ENCODE measurements around the gene ZNF256. TPM values are rescaled to one million over a fixed set of nuclear protein-coding genes. Genes with fewer than 3 reads are reported as not detected.

ZNF256 gene
- total RNA-seq (1 to 10 TPM; 1.6 to 3.7 (median 2.3) TPM), polyA plus RNA-seq (1 to 10 TPM; 1.9 to 2.5 (median 2.1) TPM)
- long read RNA-seq, donor 1, transcript ZNF256-201 (3 exons, 2,172 nt), result major isoform, 5 of 5 reads
- long read RNA-seq, donor 1, partial matches to known transcripts, result 0 of 5 reads
- long read RNA-seq, donor 1, other reads (novel, unspliced or antisense), result 0 of 5 reads
- long read RNA-seq, donor 2, partial matches to known transcripts, result 0 of 6 reads
- long read RNA-seq, donor 2, other reads (novel, unspliced or antisense), result 0 of 6 reads

DNA sequence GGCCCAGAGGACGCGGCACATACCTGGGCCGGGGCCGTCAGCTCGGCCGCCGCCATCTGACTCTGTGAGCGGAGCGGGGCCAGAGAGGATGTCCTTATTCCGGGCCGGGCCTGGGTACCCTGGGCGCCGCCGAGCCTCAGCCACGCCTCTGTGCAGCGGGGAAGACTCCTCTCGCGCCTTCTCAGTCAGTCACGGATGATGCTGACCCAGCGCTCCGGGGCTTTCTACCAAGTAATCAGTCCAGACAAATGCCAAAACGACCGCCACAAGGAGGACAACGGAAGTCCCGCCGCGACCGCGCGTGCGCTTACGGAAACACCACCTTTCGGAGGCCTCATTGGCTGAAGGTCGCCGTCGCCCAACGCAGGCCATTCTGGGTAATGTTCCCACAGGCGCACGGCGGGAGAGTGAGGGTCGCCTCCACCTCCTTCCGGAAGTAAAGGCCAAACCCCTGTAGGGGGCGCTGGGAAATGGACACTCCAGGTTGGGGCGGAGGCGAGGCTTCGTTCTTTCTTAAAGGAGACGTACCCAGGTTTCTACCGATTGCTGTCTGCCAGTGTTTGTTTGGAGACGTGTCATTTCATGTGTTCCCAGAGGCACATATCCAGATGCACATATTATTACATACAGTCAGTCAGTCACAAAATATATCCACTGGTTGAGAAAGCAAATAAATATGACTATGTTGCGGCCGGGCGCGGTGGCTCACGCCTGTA is at the start of gene ZNF256:
Gene ZNF256 (minus strand): TSS at position 288 of the 716 bp plus-strand sequence. CDS start 232 bp downstream, at position 56.
- peaks cover 11 to 18% of the 10 kb centered on the region in 2 donors for H3K36me3 ChIP-seq (ENCODE audit: insufficient read depth in 1 of 2, low read depth in 1 of 2)
- H3K4me1 ChIP-seq, result peaks cover 5% of the 10 kb centered on the region
- peak; percentile 99 to 100 (median 100) for ATAC-seq
- peaks cover 62% of the 10 kb centered on the region for H3K9me3 ChIP-seq
- DNase-seq, result peak; percentile 95 to 97
- intact Hi-C loops (cut with DNase I), result no loop called here
- TF ChIP-seq, protein P1, sequence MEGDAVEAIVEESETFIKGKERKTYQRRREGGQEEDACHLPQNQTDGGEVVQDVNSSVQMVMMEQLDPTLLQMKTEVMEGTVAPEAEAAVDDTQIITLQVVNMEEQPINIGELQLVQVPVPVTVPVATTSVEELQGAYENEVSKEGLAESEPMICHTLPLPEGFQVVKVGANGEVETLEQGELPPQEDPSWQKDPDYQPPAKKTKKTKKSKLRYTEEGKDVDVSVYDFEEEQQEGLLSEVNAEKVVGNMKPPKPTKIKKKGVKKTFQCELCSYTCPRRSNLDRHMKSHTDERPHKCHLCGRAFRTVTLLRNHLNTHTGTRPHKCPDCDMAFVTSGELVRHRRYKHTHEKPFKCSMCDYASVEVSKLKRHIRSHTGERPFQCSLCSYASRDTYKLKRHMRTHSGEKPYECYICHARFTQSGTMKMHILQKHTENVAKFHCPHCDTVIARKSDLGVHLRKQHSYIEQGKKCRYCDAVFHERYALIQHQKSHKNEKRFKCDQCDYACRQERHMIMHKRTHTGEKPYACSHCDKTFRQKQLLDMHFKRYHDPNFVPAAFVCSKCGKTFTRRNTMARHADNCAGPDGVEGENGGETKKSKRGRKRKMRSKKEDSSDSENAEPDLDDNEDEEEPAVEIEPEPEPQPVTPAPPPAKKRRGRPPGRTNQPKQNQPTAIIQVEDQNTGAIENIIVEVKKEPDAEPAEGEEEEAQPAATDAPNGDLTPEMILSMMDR (IDR thresholded peaks at IDR 0.05), result peak; percentile 56
- WGBS, 3 donors, result 5 to 7% (median 7%) methylated on average over 53 to 54 of the region's 54 CpGs
- H3K27ac ChIP-seq, result peak within 1 kb of the TSS; percentile 87
- H3K27me3 ChIP-seq (ENCODE audit: insufficient read depth in 3 of 3, low read length in 2 of 3), result no peaks in the 10 kb centered on the region
- peak within 1 kb of the TSS; percentile 97 for H3K4me3 ChIP-seq

DNA sequence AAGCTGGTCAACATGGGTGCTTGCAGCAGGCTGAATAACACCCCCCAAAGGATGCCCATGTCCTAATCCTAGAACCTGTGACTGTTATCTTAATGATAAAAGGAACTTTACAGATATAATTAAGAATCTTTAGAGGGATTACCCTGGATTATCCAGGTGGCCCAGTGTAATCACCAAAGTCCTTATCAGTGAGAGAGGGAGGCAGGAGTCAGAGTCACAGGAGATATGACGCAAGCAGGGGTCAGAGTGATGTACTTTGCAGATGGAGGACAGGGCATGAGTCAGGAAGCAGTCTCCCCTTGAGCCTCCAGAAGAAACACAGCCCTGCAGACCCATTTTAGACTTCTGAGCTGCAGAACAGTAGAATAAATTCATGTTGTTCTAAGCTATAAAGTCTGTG is 45.3 kb upstream of the ZNF256 start:
- intact Hi-C loops (cut with DNase I), result no loop called here
- Histone ChIP-seq H3K27ac (no peak overlapping the region), H3K4me3 (no peak overlapping the region), H3K4me1 (no peaks in the 10 kb centered on the region), H3K36me3 (ENCODE audit: insufficient read depth in 1 of 2, low read depth in 1 of 2) (peaks cover 31 to 72% of the 10 kb centered on the region in 2 donors), H3K27me3 (ENCODE audit: insufficient read depth in 3 of 3, low read length in 2 of 3) (no peaks in the 10 kb centered on the region), H3K9me3 (peaks cover 90% of the 10 kb centered on the region)
- 96 to 100% (median 98%) methylated on average over 1 of the region's 1 CpG for WGBS, 3 donors
- TF ChIP-seq, protein P1 (IDR thresholded peaks at IDR 0.05), result no peak
- ATAC-seq (no peak), DNase-seq (no peak)

DNA sequence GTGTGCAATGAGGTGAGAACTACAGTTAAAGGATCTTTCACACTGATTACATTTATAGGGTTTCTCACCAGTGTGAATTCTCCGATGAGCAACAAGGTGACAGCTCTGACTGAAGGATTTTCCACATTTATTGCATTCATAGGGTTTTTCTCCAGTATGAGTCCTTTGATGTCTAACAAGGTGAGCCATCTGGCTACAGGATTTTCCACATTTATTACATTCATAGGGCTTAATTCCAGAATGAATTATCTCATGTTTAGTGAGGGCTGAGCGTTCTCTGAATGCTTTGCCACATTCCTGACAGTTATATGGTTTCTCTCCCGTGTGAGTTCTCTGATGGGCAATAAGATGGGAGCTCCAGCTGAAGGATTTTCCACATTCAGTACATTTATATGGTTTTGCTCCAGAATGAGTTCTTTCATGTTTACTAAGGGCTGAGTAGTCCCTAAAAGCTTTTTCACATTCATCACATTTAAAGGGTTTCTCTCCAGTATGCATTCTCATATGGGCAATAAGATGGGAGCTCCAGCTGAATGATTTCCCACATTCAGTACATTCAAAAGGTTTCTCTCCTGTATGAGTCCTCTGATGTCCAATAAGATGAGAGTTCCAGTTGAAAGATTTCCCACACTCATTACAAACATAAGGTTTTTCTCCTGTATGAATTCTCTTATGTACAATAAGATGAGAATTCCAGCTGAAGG is 31.2 kb upstream of the ZNF256 start:
- intact Hi-C loops (cut with DNase I), result no loop called here
- H3K4me3 ChIP-seq, result no peak overlapping the region

DNA sequence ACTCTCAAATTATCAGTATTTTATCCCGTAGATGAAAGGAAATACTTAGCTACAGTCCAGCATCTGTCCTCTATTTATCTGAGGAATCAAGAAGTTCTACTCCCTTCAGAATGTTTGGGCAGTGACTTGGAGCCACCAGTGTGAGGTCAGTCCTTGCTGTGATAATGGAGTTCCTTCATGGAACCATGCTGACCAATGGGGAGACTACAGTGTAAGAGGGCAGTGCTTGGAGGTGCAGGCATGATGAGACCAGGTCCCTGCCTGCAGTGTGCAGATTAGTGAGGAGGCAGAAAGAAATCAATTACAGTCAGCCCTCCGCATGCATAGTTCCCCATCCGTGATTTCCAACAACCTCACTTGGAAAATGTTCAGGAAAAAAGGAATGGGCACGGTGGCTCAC is 26.9 kb upstream of the ZNF256 start, which contains the start of gene C19orf18:
Gene C19orf18 (minus strand): TSS at position 101 of the 400 bp plus-strand sequence. CDS start 102 bp downstream, outside the sequence.
- Histone ChIP-seq H3K27ac (no peak within 1 kb of the TSS), H3K4me1 (no peaks in the 10 kb centered on the region), H3K4me3 (no peak within 1 kb of the TSS), H3K9me3 (peaks cover 87% of the 10 kb centered on the region), H3K27me3 (ENCODE audit: insufficient read depth in 3 of 3, low read length in 2 of 3) (no peaks in the 10 kb centered on the region), H3K36me3 (ENCODE audit: insufficient read depth in 1 of 2, low read depth in 1 of 2) (peaks cover 21 to 26% of the 10 kb centered on the region in 2 donors)
- TF ChIP-seq, protein P1 (IDR thresholded peaks at IDR 0.05), result no peak
- DNase-seq, result no peak
- WGBS, 3 donors, result 97 to 98% (median 98%) methylated on average over 4 of the region's 4 CpGs
- intact Hi-C loops (cut with DNase I), result no loop called here
- no peak for ATAC-seq

More for the DNA sequence above, 31.2 kb upstream of the ZNF256 start:
- ATAC-seq, result no peak
- Histone ChIP-seq H3K27ac (no peak overlapping the region), H3K27me3 (ENCODE audit: insufficient read depth in 3 of 3, low read length in 2 of 3) (peaks cover 0 to 1% (median 0%) of the 10 kb centered on the region in 3 donors), H3K9me3 (peaks cover 98% of the 10 kb centered on the region), H3K4me1 (no peaks in the 10 kb centered on the region), H3K36me3 (ENCODE audit: insufficient read depth in 1 of 2, low read depth in 1 of 2) (peaks cover 56 to 66% of the 10 kb centered on the region in 2 donors)
- 97 to 99% (median 98%) methylated on average over 3 of the region's 3 CpGs for WGBS, 3 donors
- DNase-seq, result no peak
- TF ChIP-seq, protein P1 (IDR thresholded peaks at IDR 0.05), result no peak

Measured in psoas muscle (tissue), 8 donors.